Gastrocnemius medialis (tissue), 4 donors: ENCODE measurements around the gene FAM227B.

Experiments
- POLR2A ChIP-seq, 2 donors: fragments of 450-650 bp; IDR thresholded peaks; one replicate each; pipeline ENCODE4 v1.6.1; 2017; ENCODE audit warnings: antibody characterized with exemption in 2 of 2, mild to moderate bottlenecking in 2 of 2, moderate library complexity in 2 of 2
- TF ChIP-seq, protein P1 (sequence below), 5 experiments: fragments of 450-650 bp in 3 of 5; fragments of 200-600 bp in 2 of 5; sonication (generic) in 2 of 5; IDR thresholded peaks in 4 of 5; conservative IDR thresholded peaks in 1 of 5; 1 replicate in 4 of 5; 2 replicates in 1 of 5; pipeline ENCODE4 v1.5.1; 2016 to 2019; ENCODE audit warnings: antibody characterized with exemption in 5 of 5, mild to moderate bottlenecking in 3 of 5, moderate library complexity in 3 of 5

DNA sequence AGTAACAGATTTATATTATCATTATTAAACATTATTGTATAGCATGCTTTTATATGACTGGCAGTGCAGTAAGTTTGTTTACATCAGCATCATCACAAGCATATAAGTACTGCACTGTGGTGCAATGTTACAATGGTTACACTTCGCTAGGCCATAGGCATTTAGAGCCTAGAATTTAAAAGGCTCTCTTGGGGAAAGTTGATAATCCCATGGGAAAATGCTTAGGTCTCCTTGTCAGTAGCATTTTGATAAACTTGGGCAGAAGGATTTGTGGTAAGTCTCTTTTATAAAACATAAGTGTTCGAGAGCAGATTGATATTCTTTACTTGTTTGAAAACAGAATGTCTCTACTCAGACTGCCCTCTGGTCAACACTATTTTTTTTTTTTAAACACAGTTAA, 7.8 kb upstream of the FAM227B start:
- TF ChIP-seq, protein P1, sequence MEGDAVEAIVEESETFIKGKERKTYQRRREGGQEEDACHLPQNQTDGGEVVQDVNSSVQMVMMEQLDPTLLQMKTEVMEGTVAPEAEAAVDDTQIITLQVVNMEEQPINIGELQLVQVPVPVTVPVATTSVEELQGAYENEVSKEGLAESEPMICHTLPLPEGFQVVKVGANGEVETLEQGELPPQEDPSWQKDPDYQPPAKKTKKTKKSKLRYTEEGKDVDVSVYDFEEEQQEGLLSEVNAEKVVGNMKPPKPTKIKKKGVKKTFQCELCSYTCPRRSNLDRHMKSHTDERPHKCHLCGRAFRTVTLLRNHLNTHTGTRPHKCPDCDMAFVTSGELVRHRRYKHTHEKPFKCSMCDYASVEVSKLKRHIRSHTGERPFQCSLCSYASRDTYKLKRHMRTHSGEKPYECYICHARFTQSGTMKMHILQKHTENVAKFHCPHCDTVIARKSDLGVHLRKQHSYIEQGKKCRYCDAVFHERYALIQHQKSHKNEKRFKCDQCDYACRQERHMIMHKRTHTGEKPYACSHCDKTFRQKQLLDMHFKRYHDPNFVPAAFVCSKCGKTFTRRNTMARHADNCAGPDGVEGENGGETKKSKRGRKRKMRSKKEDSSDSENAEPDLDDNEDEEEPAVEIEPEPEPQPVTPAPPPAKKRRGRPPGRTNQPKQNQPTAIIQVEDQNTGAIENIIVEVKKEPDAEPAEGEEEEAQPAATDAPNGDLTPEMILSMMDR (IDR thresholded peaks at IDR 0.05 in 4 of 5, conservative IDR thresholded peaks at IDR 0.05 in 1 of 5) = no peak
- no peak for TF ChIP-seq POLR2A (IDR thresholded peaks at IDR 0.05)
